T-helper 1 cell (primary cell): ENCODE results near the gene LTBR.

Experiments
- DNase-seq, 5 donors: peaks; one replicate each; pipeline ENCODE4 v3.0.0-alpha.2; 2012 to 2020

The LTBR gene

GRCh38 chr12:6384499-6385436 is 806 bp downstream of the LTBR start:
- no peak for DNase-seq

GRCh38 chr12:6386038-6386437 is 2.1 kb downstream of the LTBR start:
- no peak for DNase-seq

DNA sequence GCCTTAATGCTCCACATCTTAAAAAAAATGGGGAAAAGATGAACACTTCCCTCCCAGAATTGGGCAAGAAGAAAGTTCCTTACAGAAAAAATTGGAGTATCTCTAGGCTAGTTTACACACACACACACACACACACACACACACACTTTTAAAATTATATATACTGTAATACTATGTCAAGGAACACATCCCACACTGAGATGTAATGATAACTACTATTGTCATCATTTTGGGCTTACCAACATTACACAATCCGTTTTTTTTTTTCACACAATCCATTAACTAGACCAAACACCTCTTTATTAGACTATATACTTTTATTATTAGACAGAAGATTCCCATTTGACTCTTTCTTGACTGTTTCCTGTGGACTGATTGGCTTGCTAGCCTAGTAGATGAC is 2.5 kb downstream of the LTBR start:
- DNase-seq: no peak

DNA sequence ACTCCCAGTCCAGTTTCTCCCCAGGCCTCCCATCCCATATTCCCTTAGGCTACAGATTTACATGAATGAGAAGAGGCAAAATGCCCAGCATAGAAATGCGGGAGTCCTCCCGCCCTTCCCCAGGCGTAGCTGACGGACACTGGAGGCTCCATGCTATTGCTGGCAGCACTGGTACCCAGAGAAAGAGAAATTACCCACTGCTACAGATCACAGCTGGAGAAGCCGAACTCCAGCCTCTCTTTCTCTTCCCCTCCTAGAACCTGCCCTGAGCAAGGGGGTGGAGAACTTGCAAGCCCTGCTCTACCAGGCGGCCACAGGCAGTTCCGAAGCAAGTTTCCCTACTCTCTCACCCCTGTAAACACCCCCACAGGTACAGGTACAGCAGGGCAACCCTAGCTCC is 3.6 kb downstream of the LTBR start:
- no peak for DNase-seq

- no peak for DNase-seq
Measured at GRCh38 chr12:6390084-6390799, 6.3 kb downstream of the LTBR start.

GRCh38 chr12:6391013-6391412 is 7.1 kb downstream of the LTBR start:
- no peak for DNase-seq

- no peak for DNase-seq
Measured at GRCh38 chr12:6392504-6392903, 8.5 kb downstream of the LTBR start.

DNA sequence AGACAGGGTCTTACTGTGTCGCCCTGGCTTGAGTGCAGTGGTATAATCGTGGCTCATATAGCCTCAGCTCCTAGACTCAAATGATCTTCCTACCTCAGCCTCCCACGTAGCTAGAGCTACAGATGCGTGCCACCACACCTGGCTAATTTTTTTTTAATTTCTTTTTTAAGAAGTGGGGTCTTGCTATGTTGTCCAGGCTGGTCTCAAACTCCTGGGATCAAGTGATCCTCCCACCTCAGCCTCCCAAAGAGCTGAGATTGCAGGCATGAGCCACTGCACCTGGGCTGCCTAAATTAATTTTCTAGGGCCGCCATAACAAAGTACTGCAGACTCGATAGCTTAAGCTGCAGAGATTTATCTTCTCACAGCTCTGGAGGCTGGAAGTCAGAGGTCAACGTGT is 9.1 kb downstream of the LTBR start:
- no peak for DNase-seq

GRCh38 chr12:6394398-6394797 is 10.4 kb downstream of the LTBR start:
- no peak for DNase-seq

DNA sequence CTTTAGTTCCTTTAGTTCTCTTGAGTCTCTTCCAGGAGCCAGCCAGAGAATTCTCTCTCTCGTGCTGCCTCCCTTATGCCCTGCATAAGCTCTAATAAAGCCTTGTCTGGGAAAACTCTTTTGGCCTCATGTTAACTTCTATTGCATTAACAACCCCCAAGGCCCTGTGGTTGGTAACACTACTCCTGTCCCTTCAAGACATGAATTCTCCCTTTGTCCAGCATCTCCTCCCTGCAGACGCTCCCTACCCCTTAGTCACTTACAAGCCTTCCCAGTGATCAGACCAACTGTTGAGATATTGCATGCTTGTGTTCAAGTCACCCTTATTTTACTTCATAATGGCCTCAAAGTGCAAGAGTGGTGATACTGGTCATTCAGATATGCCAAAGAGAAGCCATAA is 12.1 kb downstream of the LTBR start:
- DNase-seq: no peak

GRCh38 chr12:6399884-6400644 is 16.1 kb downstream of the LTBR start:
- no peak for DNase-seq

- DNase-seq: no peak
Measured at GRCh38 chr12:6404390-6404789, 20.4 kb downstream of the LTBR start.

GRCh38 chr12:6405963-6406362 is 22.0 kb downstream of the LTBR start:
- no peak for DNase-seq

DNA sequence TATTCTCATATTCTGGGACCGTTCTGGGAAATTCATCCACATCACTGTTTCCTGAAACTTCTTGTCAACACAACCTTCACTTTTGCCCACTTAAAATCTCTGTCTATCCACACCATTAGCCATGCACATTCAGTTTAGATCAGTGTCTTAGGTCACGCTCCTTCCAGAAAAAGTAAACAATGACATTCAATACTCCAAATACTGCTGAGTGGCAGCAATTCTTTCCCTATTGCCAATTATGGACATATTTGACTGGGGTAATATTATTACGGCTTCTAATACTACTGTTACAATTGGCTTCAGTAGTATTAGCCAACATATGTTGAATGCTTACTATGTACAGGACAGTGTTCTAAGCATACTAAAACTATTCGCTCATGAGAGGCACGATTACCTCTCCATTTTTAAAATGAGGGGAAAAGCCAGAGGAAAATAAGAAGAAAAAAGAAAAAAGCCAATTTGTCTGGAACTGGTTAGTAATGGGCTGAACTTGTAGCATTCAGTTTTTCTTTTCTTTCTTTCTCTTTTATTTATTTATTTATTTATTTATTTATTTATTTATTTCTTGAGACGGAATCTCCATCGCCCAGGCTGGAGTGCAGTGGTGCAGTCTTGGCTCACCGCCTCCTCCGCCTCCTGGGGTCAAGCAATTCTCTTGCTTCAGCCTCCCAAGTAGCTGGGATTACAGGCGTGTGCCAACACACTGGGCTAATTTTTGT is 23.4 kb downstream of the LTBR start:
- no peak for DNase-seq

DNA sequence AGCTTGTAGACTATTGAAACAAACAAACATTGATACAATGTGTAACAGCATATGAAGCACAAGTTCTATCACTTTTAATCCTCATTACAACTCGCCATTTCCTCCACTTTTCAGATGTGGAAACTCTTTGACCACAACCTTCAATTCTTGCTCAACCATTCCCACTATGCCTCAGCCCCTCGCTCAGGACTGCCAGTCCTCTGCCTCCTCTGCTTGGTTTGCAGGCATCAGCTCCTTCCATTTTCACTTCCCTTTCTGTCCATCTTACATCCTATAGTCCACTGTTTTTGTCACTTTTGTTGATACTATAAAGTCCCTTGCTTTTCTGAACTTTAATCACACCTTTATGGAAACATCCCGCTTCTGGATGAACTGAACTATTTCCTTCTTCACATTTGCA is 32.6 kb downstream of the LTBR start:
- DNase-seq: no peak

DNA sequence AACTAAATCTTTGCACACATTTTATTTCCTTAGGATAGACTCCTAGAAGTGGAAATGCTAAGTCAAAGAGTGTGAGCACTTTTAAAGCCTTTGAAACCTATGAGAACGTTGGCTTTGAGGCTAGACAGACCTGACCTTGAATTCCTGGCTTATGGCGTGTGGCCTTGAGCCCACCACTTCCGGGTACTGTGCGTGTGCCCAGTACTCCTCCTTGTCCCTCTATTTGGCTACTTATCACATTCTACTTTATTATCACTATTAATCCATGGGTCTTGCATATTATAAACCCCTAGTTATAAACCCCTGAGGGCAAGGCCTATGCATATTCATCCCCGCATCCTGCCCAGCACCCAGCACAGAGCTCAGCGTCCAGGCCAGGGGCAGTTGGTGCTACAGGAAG is 34.8 kb downstream of the LTBR start:
- DNase-seq: no peak

DNA sequence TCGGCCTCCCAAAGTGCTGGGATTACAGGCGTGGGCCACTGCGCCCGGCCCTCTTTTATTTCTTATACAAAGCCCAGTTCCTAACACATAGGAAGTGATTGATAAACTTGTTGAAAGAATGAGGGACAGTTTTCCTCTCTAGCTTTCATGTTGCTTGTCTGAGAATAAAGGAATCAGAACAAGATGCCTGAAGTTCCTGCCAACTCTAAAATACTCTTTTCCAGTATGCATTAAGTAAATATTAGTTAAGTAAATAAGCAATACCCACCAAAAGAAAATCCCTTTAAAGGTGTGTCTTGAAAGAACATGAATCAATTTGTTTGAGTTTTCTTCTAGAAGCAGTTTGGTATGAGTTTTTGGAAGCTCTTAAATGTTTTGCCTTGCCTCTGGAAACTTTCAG is 36.4 kb downstream of the LTBR start:
- DNase-seq: no peak

- peak; percentile 53 to 89 (median 69) for DNase-seq
Measured at GRCh38 chr12:6423267-6424007, 39.5 kb downstream of the LTBR start.

GRCh38 chr12:6424008-6424347 is 40.0 kb downstream of the LTBR start:
- DNase-seq: no peak

DNA sequence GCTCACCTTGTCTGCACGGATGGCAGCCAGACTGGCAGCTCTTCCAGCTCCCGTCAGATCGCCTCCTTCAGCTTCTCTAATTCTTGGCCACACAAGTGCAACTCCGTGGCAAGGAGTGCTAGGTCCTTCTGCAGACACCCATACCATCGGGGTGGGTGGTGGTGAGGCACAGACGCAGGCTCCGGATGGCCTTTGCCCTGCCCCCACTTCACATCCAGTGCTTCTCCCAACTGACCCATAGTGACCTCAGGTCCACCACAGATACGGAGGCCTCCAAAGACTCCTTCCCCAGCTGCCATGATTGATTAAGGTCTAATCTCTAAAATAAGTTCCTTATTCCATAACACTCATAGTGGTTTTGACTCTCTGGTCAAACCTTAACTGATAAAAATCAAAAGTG is 40.9 kb downstream of the LTBR start:
- no peak for DNase-seq

- DNase-seq: peak in 1 of 5 donors; percentile 44
Measured at GRCh38 chr12:6425590-6426531, 41.9 kb downstream of the LTBR start.
